ENCODE measurements around the gene SHC3.
"Not testable (repeated sequence)": the region's sequence is repeated elsewhere in the genome, so short reads cannot be mapped to it uniquely, and the experiment has no call there.

Gene SHC3, protein sequence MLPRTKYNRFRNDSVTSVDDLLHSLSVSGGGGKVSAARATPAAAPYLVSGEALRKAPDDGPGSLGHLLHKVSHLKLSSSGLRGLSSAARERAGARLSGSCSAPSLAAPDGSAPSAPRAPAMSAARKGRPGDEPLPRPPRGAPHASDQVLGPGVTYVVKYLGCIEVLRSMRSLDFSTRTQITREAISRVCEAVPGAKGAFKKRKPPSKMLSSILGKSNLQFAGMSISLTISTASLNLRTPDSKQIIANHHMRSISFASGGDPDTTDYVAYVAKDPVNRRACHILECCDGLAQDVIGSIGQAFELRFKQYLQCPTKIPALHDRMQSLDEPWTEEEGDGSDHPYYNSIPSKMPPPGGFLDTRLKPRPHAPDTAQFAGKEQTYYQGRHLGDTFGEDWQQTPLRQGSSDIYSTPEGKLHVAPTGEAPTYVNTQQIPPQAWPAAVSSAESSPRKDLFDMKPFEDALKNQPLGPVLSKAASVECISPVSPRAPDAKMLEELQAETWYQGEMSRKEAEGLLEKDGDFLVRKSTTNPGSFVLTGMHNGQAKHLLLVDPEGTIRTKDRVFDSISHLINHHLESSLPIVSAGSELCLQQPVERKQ

GRCh38 chr9:89177944-89178829 is at the start of gene SHC3:
Gene SHC3 (minus strand): TSS chr9:89178818. CDS start chr9:89178460, 358 bp downstream.
- DNase-seq, result no peak

DNA sequence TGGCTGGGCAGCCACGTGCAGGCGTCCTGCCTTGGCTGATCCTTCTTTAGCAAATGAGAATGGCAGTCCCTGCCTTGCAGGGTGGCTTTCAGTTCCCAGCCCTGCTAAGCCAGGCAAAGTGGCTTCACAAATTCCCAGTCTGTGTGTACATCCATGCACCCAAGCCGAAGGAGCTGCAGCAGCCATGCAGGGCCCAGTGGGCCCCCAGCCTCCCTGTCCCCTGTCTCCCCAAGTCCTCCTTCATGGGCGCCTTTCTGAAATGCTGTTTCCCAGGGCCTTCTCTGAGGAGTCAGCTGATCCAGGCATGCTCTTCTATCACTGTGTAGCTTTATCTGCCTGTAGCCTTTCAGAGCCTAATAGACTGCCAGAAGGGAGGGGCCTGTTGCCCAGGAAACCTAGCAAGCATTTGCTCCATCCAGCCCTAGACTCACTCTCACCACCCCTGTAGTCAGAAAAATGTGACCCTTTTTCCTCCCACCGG is 47.4 kb upstream of the SHC3 start:
- no peak for DNase-seq

DNA sequence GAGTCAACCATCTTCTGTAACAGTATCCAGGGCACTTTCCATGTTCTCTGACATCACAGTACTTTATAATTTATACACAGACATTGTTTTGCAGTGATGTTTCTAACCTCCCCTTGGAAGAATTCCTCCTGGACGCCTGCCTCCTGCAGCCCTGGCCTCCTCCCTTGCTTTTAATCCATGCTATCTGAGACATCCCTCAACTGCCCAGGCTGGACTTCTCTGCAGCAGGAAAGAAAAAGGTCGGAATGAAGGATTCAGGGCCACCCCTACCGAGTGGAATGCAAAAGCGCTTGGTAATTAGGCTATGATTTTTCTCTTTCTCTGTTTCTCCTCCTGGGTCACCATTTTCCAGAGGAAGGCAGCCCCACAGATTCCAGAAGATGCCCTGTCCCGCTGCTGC is 47.0 kb upstream of the SHC3 start:
- DNase-seq, result no peak

DNA sequence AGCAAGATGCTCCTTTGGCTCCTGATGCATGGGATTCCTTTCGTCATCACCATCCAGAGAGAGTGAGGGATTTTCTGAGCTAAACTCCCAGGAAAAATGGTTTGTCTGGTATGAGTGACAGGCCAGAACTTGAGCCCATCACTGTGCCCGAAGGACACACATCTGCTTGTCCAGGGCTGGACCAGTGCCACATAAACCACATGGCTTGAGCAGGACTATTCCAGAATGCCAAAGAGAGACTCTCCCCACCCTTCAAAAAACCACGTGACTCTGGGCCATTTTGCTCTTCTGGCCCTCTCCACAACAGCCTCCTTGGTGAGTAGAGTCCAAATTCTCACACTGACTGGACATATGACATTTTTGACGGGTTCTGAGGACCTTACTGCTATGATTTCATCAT is 46.4 kb upstream of the SHC3 start:
- no peak for DNase-seq

GRCh38 chr9:89224633-89225032 is 46.0 kb upstream of the SHC3 start:
- no peak for DNase-seq

DNA sequence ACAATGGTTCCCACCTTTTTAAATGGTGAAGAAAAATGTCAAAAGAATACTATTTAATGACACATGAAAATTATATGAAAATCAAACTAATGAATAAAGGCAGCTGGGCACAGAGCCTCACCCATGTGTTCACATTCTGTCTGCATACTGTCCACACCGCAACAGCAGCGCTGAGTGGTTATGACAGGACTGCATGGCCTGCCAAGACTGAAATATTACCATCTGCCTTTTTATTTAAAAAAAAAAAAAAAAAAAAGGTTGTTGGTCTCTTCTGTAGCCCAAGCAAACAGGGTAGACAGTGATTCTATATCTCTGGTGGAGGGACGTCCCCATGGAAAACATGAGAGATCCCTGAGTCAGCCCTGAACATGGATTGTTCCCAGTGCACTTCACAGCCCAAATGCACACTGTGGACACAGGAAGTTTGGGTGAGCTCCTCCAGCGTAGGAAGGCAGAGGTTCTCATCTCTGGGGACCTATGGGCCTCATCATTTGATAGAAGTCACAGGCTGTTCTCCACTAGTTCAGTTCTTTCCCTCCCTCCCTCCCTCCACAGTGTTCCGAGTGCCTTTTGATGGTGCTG is 44.9 kb upstream of the SHC3 start:
- DNase-seq, result no peak

GRCh38 chr9:89219637-89220036 is 41.0 kb upstream of the SHC3 start:
- DNase-seq, result no peak

- no peak for DNase-seq
Observed at GRCh38 chr9:89218040-89218928, 39.7 kb upstream of the SHC3 start.

DNA sequence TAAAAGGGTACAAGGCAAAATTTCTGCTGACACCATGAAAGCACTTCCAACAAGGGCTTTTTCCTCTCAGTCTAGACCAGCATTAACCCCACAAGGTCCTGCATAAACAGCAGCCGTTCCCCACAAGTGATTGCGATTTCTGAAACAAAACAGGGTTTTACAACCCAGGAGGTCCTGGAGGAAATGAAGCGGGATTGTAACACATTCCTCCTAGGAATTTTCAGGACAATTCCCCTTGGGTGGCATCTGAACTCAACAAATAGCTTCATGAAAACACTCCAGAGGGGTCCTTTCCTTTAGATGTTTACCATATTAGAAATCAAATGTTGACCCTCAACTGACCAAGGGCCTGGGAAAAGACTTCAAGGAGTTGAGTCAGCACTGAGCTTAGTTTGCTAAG is 36.7 kb upstream of the SHC3 start:
- DNase-seq, result no peak

GRCh38 chr9:89213396-89213880 is 34.8 kb upstream of the SHC3 start:
- DNase-seq, result no peak

DNA sequence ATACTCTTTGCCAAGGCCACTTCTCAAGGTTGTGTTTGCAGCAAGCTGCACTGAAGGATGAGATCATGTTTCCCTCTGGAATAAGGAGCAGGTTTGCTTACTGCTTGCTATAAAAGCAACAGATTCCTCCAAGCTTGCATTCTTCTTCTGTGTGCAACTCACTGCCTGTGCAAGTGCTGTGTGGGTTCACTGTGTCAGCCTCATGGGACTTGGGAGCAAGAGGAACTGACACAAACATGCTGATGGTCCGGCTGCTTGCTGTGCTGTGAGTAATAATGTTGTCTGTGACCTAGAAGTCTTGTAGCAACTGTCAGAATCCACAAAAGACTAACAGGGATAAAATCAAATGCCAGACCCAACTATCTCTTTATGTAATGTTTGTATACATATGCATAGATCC is 33.6 kb upstream of the SHC3 start:
- DNase-seq, result no peak

DNA sequence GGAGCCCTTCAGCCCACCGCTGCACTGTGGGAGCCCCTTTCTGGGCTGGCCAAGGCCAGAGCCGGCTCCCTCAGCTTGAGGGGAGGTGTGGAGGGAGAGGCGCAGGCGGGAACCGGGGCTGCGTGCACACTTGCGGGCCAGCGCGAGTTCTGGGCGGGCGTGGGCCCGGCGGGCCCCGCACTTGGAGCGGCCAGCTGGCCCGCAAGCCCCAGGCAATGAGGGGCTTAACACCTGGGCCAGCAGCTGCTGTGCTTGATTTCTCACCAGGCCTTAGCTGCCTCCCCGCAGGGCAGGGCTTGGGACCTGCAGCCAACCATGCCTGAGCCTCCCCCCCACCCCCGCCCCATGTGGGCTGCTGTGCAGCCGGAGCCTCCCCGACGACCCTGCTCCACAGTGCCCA is 30.7 kb upstream of the SHC3 start:
- DNase-seq, result not testable (repeated sequence)

DNA sequence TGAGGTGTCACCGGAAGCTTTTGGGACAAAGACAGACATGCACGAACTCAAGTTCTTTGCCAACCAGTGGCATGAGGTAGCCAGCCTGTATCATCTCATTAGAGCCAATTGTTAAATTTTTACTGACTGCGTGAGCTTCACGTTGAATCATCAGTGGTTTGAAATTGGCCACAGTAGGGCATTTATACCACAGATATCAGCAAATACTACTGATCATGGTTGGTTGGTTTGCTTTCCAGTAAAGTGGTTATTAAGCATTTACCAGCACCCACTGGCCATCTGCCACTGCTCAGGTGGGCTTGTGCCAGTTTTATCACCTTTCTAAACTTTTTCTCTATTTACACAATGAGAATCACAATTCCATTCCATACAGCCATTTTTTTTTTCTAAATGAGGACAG is 28.4 kb upstream of the SHC3 start:
- no peak for DNase-seq

GRCh38 chr9:89204801-89205200 is 26.2 kb upstream of the SHC3 start:
- DNase-seq, result no peak

- DNase-seq, result no peak
Observed at GRCh38 chr9:89195131-89195797, 16.6 kb upstream of the SHC3 start.

DNA sequence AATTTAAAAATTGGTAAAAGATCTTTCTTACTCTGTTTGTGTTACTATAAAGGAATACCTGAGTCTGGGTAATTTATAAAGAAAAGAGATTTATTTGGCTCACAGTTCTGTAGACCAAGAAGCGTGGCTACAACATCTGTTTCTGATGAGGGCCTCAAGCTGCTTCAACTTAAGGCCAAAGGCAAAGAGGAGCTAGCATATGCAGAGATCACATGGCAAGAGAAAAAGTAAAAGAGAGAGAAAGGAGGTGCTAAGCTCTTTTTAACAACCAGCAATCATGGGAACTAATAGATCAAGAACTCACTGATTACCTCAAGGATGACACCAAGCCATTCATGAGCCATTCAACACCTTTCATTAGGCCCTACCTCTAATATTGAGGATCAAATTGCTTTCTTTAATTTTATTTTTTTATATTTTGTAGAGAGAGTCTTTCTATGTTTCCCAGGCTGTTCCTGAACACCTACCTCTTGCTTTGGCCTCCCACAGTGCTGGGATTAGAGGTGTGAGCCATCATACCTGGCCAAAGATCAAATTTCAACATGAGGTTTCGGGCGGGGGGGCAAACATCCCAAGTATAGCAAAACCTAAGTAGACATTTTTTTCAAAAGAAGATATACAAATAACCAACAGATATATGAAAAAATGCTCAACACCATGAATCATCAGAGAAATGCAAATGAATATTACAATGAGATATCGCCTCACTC is 16.0 kb upstream of the SHC3 start:
- DNase-seq, result no peak

DNA sequence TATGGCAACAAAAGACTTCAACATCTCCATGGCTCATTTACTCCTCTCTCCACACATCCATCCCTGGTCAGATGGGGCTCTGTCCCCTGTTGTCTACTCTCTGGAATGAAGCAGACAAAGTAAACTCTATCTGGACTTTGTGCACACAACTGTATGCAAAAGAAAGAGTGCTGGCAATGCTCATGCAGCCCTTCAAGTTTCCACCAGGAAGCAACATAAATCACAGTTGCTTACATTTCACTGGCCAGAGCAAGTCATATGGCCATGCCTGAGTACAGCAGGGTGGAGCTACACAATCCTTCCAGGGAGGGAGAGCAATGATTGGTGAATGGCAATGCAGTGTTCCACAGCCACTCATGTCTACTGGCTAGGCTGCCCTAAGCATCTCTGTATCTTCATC is 12.4 kb upstream of the SHC3 start:
- no peak for DNase-seq

GRCh38 chr9:89189215-89189614 is 10.6 kb upstream of the SHC3 start:
- no peak for DNase-seq

- DNase-seq, result no peak
Observed at GRCh38 chr9:89187950-89188349, 9.3 kb upstream of the SHC3 start.

DNA sequence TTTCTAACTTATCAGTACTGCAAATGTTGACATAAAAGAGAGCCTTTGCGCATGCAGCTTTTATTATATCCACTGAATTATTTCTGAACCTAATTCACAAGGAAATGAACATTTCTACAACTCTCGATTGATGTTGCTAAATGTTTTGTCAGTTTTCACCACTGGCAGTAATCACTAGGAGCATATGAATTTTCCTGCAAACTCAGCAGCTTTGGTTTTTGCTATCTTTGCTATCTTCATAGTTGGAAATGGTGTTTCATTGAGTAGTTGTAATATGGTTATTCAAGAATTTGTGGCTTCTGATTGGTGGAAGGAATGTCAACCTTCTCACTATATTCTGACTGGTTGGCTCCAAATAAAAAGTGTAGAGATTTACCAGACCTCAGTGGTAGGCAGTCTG is 8.9 kb upstream of the SHC3 start:
- DNase-seq, result no peak

DNA sequence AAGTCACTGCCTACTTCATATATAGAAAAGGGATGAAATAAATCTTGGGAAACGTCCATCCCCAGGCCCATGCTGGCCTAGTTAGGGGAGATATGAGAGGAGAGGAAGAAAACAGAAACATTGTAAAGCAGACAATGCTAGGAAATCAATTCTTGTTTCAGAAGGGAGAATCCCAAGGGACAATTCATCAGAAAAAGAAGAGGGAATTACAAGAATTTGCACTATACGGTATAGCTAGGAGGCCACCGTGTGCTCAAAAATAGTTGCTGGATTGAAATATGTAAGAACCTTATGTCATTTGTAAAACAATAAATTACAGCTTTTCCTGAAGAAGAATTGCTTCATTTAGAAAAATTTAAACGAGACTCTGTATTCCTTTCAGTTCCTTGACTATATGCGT is 8.3 kb upstream of the SHC3 start:
- DNase-seq, result no peak
